DLD1 (cell line): ENCODE data around the gene FYN.
"Not testable (repeated sequence)": the region's sequence is repeated elsewhere in the genome, so short reads cannot be mapped to it uniquely, and the experiment has no call there.

Experiments
- in situ Hi-C: cut with HindIII; loops from 2 replicates; pipeline ENCODE4 v1.10.0; 2017; ENCODE audit warnings: low sequenced_read_pairs

Gene FYN

DNA sequence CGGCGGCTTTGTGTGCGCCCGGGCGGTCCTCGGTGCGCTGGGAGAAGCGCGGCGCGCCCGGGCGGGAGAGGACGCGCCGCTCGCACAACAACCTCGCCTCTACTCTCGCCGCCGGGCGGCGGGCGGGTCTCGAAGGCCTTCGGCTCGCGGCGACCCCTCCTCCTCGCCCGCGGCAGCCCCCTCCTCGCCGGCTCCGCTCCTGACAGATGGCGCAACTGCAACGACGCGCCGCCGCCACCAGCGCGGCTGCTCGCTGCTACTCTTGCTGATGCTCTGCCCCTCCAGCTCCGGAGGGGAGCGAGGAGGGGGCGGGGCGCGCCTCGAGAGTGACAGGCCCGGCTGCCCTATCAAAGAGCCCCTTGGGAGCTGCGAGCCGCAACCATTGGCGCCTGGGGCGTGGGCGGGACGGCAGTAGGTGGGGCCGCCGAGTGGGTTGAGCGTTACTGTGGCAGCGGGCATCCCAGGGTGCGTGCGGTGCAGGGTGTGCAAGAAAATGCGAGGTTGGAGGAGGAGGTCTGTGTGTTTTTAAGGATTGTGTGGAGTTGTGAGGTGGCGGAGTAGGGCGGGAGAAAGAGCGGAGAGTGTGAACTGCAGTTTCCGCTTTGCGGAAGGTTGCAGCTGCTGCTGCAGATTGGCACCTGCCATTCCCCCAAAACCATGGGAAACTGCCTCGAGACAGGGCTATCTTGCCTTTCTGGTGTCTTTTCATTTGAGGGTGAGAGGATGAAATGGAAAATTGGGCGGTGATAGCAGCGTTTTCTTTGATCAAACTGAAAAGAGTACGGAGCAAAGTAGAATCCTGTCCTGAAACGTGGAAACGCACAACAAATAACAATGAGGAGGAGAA is at the start of gene FYN:
Gene FYN, minus strand, starts transcription at position 275 of the 847 bp plus-strand sequence. CDS start 153,401 bp downstream, outside the sequence.
- in situ Hi-C loops = no loop called here

DNA sequence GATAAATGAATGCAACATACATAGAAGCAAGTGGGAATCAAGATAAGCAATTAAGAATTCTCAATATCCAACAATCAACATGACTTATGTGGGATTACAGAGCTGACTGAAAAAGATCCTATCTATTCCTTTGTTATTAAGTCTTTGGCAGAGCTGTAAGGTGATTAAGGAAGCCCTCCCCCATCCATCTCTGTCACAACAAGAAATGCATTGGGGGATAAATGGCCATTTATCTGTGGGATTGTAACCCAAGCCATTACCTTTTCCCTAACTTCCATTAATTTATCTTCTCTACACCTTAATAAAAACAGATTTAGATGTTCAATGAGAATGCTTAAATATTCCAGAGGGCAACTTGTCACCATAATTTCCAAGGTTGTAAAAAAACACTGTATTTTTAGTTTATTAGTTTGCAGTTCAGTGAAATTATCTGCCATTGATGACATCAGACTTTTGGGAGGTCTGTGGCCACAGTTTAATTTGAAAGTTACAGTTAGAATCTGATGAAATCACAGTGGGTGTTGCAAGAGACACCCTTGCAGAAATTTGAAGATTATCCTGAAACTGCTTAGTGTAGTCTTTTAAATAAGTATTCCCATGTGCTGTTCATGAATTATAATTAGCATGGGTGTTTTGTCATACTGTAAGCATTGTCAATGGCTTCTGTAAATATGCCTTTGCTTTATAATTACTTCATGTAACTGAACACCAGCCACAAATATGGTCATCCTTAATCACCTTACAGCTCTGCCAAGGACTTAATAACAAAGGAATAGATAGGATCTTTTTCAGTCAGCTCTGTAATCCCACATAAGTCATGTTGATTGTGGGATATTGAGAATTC is 49.4 kb upstream of the FYN start:
- in situ Hi-C loops = no loop called here

DNA sequence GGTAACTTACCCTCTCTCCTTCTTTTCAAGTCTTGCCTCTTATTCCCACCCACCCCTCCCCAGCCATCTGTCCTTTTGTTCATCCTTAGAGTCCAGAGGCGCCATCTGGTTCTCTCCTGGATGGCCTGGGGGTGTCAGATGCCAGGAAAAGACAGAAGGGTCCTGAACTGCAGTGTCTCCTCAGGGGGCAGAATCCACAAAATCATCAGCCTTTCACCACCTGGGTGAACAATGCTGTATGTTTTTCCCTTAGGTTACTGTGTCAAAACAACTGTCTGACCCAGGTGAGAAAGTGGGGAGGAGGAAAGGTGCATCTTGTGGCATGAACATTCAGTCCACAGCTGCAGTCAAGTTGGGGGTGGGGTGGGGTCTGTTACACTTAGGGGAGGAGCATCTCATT is 47.9 kb upstream of the FYN start:
- in situ Hi-C loops = no loop called here

DNA sequence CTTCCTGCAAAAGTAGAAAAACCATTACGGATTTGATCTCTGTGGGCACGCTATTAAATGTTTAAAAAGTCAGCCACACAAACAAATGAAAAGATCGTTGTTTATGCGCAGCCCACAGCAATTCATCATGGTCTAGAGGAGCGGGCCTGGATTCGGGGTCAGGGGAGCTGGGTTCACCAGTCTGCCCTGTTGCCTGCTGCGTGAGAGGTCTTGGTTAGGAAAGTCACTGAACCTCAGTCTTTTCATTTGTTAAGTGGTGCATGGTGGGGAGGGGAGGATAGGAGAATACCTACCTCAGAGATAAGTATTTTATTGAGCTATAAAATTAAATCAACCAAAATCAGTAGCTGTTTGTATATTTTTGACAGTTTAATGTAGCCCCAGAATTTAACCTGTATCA is 47.3 kb upstream of the FYN start:
- in situ Hi-C loops = no loop called here

DNA sequence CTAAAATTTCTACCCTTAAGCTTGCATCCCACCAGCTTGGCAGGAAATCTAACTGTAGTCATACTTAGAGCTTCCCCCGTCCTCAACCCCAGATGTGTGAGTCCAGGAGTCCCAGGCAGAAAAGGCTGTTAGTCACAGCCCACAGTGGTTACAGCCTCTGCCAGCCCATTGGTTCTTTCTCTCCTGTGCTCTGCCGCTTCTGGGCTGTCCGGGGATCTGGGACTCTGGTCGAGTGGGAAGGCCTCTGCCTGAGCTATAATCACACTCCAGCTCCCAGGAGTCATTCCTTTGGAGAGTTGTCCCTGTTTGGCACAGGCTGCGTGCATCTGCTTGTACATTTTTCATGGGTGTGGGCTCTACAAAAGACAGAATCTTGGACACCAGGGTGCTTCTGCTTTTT is 45.6 kb upstream of the FYN start:
- in situ Hi-C loops = no loop called here

DNA sequence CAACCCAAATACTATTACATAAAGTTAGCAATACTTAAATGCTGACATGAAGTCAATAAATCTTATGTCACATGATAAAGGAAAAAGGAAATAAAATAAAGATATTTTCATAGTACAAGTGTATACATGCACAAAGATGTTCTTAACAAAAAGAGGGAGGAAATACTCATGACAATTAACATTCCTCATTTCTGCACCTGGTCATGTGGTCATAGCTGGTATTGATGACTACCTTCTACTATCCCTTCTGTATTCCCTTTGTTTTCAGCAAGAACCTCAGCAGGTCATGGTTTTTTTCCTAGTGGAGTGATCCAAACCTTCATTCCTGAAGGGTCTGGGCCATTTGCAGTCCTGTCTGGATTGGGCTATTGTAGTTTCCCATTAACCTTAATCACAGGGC is 43.5 kb upstream of the FYN start:
- in situ Hi-C loops = no loop called here

DNA sequence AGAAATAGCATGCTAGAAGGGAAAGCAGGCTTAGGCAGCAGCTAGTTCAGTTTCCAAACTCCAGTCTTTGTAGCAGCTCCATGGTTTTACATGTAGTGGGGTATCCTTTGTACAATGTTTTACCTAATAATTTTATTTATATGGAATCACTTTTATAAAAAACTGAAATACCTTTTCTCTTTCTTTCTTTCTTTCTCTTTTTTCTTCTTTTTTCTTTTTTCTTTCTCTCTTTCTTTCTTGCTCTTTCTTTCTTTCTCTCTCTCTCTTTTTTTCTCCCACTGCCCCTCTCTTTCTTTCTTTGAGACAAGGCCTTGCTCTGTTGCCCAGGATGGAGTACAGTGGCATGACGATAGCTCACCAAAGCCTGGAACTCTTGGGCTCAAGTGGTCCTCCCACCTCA is 41.4 kb upstream of the FYN start:
- in situ Hi-C loops = no loop called here

DNA sequence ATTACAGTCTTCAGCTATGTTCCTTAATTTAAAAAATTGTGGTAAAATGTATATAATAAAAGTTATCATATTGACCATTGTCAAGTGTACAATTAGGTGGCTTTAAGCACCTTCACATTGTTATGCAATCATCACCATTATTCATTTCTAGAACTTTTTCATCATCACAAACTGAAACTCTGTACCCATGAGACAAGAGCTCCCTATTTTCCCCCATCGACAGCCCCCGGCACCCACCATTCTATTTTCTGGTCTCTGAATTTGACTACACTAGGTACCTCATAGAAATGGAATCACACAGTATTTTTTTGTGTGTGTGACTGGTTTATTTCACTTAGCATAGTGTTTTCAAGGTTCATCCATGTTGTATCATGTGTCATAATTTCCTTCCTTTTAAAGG is 39.7 kb upstream of the FYN start:
- in situ Hi-C loops = no loop called here

DNA sequence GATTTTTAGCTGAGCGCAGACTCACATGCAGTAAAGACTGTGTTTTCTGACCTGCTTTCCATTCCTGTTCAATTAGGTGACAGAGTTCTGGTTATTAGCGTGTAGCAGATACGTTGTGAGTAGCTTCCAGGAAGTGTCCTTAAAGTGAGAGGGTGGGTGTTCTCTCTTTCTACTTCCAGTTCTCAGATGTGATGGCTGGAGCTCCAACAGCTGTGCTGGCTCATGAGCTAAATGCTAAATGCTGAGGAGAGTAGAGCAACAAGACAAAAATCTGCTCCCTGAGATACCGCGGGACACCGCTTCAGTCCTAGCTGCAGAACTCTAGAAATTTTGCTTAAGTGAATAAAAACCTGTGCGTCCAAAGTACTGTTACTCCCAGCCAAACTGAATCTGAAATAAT is 38.2 kb upstream of the FYN start:
- in situ Hi-C loops = no loop called here

DNA sequence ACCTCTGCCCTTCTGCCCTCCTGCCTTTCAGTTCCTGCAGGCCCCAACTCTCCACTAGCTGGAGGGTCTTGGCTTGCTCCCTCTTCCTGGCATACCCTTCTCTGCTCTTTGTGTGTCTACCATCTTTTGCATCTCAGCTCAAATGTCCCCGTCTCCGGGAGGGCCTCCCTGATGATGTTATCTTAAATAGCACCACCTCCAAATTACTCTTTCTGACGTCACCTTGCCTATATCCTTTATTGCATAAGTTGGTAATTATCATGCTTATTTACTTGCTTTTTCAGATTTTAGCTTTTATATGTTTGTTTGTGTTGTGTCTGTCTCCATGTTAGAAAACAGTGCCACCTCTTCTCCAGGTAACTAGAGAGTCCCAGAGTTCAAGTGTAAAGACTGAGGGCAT is 36.0 kb upstream of the FYN start:
- in situ Hi-C loops = no loop called here

DNA sequence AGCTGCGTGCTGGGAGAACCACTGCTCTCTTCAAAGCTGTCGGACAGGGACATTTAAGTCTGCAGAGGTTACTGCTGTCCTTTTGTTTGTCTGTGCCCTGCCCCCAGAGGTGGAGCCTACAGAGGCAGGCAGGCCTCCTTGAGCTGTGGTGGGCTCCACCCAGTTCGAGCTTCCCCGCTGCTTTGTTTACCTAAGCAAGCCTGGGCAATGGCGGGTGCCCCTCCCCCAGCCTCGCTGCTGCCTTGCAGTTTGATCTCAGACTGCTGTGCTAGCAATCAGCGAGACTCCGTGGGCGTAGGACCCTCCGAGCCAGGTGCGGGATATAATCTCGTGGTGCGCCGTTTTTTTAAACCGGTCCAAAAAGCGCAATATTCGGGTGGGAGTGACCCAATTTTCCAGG is 35.1 kb upstream of the FYN start:
- in situ Hi-C loops = not testable (repeated sequence)

DNA sequence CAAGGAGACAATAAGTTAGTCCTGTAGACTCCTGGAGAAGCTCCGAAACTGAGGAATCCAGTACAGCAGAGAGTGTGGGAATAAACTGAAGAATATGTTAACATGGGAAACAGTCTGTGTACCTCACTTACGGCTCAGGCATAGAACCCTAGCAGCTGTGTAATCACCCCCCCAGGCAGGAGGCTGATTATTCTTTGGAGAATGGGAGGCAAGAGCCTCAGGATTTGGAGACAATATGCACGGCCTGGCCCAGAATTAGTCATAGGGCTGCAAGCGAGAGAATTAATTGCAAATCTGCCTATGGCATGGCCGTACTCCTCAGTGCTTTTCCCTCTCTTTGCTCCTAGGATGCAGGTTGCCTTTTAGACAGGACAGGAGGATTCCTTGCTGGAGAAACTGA is 27.5 kb upstream of the FYN start:
- in situ Hi-C loops = no loop called here

DNA sequence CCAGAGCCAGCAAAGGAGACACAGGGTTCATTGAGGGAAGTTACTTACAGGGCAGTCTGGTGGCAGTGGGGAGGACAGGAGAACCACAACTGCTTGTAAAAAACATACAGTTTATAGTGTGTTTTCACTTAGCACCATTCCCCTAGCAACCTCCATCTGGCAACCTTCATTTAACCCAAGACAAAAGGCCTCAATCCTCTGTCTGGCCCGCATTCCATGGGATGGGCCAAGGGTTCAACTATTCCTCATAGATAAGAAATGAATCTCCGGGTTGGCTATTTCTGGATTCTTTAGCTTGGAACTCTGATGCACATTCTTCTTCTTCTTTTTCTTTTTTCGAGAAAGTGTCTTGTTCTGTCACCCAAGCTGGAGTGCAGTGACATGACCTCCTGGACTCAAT is 26.3 kb upstream of the FYN start:
- in situ Hi-C loops = no loop called here

DNA sequence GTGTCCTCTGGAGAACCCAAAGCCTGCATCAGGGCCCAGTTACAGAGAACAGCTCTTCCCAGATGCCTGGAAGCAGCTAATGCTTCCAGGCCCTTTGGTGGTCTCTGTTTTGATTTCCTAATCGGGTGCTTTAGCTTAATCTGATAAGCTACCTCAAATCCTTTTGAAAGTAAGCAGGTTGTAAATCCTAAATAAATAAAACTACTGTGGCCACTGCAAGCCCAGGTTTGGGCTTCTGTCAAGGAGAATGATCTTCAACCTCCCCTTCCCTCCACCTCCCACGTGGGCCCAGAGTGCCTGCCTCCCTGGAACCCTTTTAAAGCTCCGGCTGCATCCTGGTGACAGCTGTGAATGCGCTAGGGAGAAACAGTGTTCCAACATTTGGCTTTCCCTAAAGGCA is 25.2 kb upstream of the FYN start:
- in situ Hi-C loops = no loop called here

DNA sequence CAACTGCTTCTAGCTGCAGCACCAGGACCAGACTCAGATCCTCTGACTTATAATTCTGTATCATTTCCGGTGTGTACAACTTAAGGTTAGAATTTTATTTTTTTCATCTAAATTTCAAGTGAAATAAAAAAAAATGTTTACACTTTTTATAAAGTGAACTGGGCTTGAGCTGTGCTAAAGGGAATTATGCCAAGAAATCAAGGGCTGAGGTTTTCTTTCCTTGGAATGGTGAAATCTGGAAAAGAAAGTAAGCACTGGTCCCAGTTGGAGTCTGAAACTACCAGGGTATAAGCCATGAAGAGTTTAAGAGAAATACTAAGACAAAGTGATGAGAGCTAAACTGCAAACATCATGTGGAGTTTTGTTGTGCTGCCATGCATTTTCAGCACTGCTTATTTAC is 21.7 kb upstream of the FYN start:
- in situ Hi-C loops = no loop called here

DNA sequence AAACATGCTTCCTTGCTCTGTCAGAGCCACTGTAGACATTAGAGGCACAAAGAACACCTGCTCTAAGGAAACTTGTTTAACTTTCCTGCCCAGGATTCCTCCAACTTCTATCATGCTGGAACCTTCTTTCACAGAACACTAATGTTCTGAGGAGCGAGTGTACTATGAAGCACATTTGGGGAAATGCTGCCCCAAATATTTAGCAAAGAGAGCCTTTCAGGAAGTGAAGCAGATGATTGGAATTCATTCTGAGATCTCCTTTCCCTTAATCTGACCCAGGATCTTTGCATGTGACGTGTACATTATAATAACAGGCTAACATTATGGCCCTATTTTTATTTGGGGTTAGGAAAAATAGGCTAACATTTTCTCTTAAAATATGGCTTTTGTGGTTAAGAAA is 21.0 kb upstream of the FYN start:
- in situ Hi-C loops = no loop called here

DNA sequence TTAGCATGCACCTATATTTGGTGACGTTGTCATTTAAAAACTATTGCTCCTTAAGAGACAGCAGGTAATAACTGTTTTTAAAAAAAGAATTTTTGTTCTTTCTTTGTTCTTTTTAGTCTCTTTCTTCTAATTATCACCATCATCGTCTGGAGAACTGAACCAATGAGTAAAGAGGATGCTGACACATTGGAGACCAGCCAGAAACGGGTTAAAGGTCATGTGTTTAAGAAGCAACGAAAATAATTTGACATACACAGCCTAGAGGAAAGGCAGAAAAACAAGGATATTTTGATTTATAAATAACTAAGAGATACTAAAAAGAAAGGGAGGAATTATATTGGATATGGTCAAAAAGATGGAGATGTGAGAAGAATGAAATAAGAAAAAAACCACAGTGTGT is 19.2 kb upstream of the FYN start:
- in situ Hi-C loops = no loop called here

DNA sequence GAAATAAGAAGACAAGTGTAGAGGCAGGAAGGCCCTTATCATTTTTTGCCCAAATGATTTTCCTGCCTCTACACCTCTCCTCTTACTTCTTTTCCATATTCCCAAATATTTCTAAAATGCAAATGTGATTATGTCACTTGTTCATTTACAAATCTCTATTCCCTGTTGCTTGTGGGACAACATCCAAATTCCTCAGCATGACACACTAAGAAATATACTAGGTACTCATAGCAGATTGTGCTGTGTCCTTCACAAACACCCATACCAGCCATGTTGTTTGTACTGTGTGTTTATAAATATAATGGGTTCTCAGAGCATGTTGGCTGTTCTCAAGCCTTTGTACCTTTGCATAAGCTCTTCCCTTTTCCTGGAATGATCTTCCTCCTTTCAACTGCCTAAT is 17.7 kb upstream of the FYN start:
- in situ Hi-C loops = no loop called here

DNA sequence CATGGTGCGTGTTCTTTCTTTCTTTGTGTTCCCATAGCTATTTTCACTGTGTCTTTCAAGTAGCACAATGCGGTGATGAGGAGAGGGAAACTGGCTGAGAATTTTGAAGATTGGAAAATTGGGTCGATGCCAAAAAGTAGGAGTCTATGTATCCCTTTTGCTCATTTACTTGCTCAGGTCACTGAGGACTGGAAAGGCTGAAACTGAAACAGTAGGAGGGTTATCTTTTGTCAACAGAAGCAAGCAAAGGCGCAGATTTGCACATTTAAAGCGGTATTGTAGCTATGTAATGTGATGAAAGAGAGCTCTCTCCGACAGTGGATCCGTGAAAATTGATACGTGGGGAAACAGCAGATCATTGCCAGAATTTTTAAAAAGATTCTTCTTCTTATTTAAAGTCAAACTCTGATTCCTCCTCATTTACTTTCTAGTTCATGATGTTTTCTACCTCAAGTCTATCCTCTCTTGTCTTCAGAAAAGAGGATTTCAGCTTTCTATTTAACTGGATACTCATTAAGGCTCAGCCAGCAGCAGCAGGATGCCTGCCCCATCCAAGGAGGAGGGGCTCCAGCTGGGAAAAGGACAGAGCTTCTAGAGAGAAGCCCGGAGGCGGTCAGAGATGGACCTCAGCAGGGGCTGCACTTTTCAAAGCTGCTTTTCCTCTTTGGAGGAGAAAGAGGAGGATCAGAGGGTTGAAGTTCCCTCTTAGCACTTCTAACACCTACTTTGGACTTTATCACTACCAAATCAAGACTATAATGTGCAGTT is 15.9 kb upstream of the FYN start:
- in situ Hi-C loops = no loop called here

DNA sequence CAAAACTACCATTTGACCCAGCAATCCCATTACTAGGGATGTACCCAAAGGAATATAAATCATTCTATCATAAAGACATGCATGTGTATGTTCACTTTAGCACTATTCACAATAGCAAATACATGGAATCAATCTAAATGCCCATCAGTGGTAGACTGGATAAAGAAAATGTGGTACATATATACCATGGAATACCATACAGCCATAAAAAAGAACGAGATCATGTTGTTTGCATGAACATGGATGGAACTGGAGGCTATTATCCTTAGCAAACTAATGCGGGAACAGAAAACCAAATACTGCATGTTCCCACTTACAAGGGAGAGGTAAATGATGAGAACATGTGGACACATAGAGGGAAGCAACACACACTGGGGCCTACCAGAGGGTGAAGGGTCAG is 13.5 kb upstream of the FYN start:
- in situ Hi-C loops = not testable (repeated sequence)

DNA sequence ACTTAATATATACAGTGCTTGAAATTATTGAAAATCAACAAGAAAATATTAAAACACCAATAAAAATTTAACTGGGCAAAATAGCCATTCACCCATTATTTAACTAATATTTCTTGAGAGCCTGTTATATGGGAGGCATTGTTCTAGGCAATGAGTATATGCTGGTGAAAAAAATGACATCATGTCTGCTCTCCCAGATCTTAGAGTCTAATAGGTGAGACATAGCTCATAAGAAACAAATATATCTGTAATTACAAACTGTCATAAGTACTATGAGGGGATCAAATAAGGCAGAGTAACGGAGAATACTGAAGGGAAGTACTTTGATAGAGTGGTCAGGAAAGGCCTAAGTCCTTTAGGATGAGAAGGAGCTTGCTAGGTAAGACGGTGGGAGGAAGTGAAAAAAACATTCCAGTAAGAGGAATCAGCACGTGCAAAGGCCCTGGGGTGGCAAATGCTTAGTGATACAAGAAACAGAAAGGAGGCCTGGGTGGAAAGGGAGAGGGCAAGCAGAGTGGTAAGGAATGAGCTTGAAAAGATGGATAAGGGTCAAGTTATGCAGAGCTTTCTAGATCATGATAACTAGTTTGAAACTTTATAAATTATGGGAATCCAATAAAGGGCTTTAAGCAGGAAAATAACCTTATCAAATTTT is 12.2 kb upstream of the FYN start:
- in situ Hi-C loops = no loop called here
